H1 (cell line): ENCODE measurements around the gene COL27A1. TPM values are rescaled to one million over a fixed set of nuclear protein-coding genes. Genes with fewer than 3 reads are reported as not detected.

Source experiments
- CTCF ChIA-PET: fragments of 300-600 bp; sonication (Branson Sonifier 250); formaldehyde crosslinking; loops from one replicate; lab custom pipeline; 2021; ENCODE audit not compliant: partially characterized antibody; lab: Charles Lee
- POLR2A ChIA-PET: fragments of 300-600 bp; sonication (Branson Sonifier 250); formaldehyde crosslinking; loops from one replicate; lab custom pipeline; 2021; ENCODE audit warnings: inconsistent platforms; ENCODE audit not compliant: partially characterized antibody; lab: Charles Lee
- DNase-seq, 2 experiments: peaks; one replicate each; pipeline versions ENCODE4 v3.0.0 to v3.0.0-alpha.2; 2010 to 2022; ENCODE audit warnings: low spot score in 2 of 2, low read depth in 1 of 2, mixed read lengths in 1 of 2
- FAIRE-seq: peaks from 2 replicates; lab custom pipeline; 2011; peaks lifted over from hg19 to GRCh38; lab: Jason Lieb, UNC
- H2AFZ ChIP-seq: 2 replicates; pipeline ENCODE4 v1.8.1; 2012; ENCODE audit warnings: low read length, inconsistent platforms
- H2AK5ac ChIP-seq: 2 replicates; pipeline ENCODE4 v1.6.1; 2013; ENCODE audit warnings: low read depth, low read length
- H2BK120ac ChIP-seq: replicated peaks from 2 replicates; pipeline ENCODE3; 2013; ENCODE audit warnings: low read depth, low read length, inconsistent platforms
- H2BK12ac ChIP-seq: 2 replicates; pipeline ENCODE4 v1.6.1; 2013; ENCODE audit warnings: low read depth, low read length
- H2BK15ac ChIP-seq: 2 replicates; pipeline ENCODE4 v1.6.1; 2013; ENCODE audit warnings: low read length
- H2BK20ac ChIP-seq: 2 replicates; pipeline ENCODE4 v1.6.1; 2013; ENCODE audit warnings: low read length
- H2BK5ac ChIP-seq: 2 replicates; pipeline ENCODE4 v1.6.1; 2013; ENCODE audit warnings: low read depth, low read length
- H3K14ac ChIP-seq: 2 replicates; pipeline ENCODE4 v1.6.1; 2013; ENCODE audit warnings: inconsistent platforms; ENCODE audit not compliant: insufficient read length
- H3K18ac ChIP-seq: 2 replicates; pipeline ENCODE4 v1.6.1; 2013; ENCODE audit warnings: low read length; ENCODE audit errors: extremely low read depth
- H3K23ac ChIP-seq: 2 replicates; pipeline ENCODE4 v1.6.1; 2013; ENCODE audit warnings: inconsistent platforms; ENCODE audit not compliant: insufficient read length
- H3K23me2 ChIP-seq: 2 replicates; pipeline ENCODE4 v1.6.1; 2013; ENCODE audit warnings: low read depth, low read length
- H3K27ac ChIP-seq: 2 replicates; pipeline ENCODE4 v1.6.1; 2011; ENCODE audit warnings: low read depth, low read length, inconsistent platforms
- H3K27me3 ChIP-seq, 4 experiments: replicated peaks in 1 of 4; 1 replicate in 1 of 4; 2 replicates in 3 of 4; pipeline versions ENCODE4 v1.6.1 to v1.8.1; 2011 to 2013; ENCODE audit warnings: low read length in 3 of 4, mild to moderate bottlenecking in 3 of 4, inconsistent platforms in 2 of 4, mixed read lengths in 2 of 4, moderate library complexity in 1 of 4; ENCODE audit not compliant: control insufficient read depth in 3 of 4, insufficient read depth in 3 of 4; ENCODE audit errors: extremely low read depth in 1 of 4
- H3K36me3 ChIP-seq, 4 experiments: 2 replicates each; pipeline versions ENCODE4 v1.6.1 to v1.8.1; 2011 to 2013; ENCODE audit warnings: mild to moderate bottlenecking in 4 of 4, low read length in 3 of 4, moderate library complexity in 2 of 4, control low read depth in 1 of 4, inconsistent platforms in 1 of 4; ENCODE audit not compliant: insufficient read depth in 4 of 4, control insufficient read depth in 2 of 4
- H3K4ac ChIP-seq: replicated peaks from 2 replicates; pipeline ENCODE3; 2013; ENCODE audit warnings: low read length, low read depth, mixed read lengths, inconsistent platforms; ENCODE audit not compliant: insufficient read length
- H3K4me1 ChIP-seq, 4 experiments: replicated peaks in 1 of 4; 1 replicate in 1 of 4; 2 replicates in 3 of 4; pipeline versions ENCODE4 v1.6.1 to v1.8.1; 2011 to 2013; ENCODE audit warnings: low read length in 3 of 4, inconsistent platforms in 2 of 4, mixed read lengths in 1 of 4; ENCODE audit not compliant: insufficient read depth in 4 of 4, control insufficient read depth in 3 of 4
- H3K4me2 ChIP-seq, 2 experiments: 2 replicates each; pipeline versions ENCODE4 v1.6.1 to v1.8.1; 2011 to 2013; ENCODE audit warnings: low read depth in 2 of 2, low read length in 2 of 2, control low read depth in 1 of 2, inconsistent platforms in 1 of 2, mild to moderate bottlenecking in 1 of 2; ENCODE audit not compliant: insufficient read depth in 1 of 2
- H3K4me3 ChIP-seq, 4 experiments: fragments of 200-600, 300-600 bp in 1 of 4; sonication (generic), shearing (Covaris generic), sonication (Bioruptor Twin) in 1 of 4; 2 replicates each; pipeline versions ENCODE4 v1.5.1 to v1.8.1; 2011 to 2016; ENCODE audit warnings: low read length in 4 of 4, low read depth in 3 of 4, control low read depth in 2 of 4, inconsistent platforms in 2 of 4, mild to moderate bottlenecking in 2 of 4, mixed read lengths in 1 of 4, moderate library complexity in 1 of 4; ENCODE audit not compliant: insufficient read depth in 2 of 4; ENCODE audit errors: extremely low read depth in 1 of 4
- H3K56ac ChIP-seq: replicated peaks from 2 replicates; pipeline ENCODE3; 2013; ENCODE audit warnings: low read depth, mild to moderate bottlenecking, mixed read lengths, low read length, inconsistent platforms; ENCODE audit not compliant: insufficient read length
- H3K79me1 ChIP-seq: 2 replicates; pipeline ENCODE4 v1.6.1; 2013; ENCODE audit warnings: low read depth, low read length, control low read depth
- H3K79me2 ChIP-seq, 2 experiments: 2 replicates each; pipeline versions ENCODE4 v1.6.1 to v1.8.1; 2012 to 2013; ENCODE audit warnings: low read length in 2 of 2, mild to moderate bottlenecking in 2 of 2, inconsistent platforms in 1 of 2; ENCODE audit not compliant: insufficient read depth in 2 of 2, control insufficient read depth in 1 of 2
- H3K9ac ChIP-seq, 4 experiments: replicated peaks in 1 of 4; 1 replicate in 1 of 4; 2 replicates in 3 of 4; pipeline versions ENCODE4 v1.6.1 to v1.8.1; 2011 to 2013; ENCODE audit warnings: low read depth in 3 of 4, low read length in 3 of 4, control low read depth in 2 of 4, mild to moderate bottlenecking in 2 of 4, moderate library complexity in 2 of 4, inconsistent platforms in 1 of 4; ENCODE audit errors: extremely low read depth in 1 of 4
- H3K9me3 ChIP-seq, 2 experiments: 2 replicates each; pipeline versions ENCODE4 v1.6.1 to v1.8.1; 2012 to 2013; ENCODE audit warnings: mild to moderate bottlenecking in 2 of 2, moderate library complexity in 2 of 2, control low read depth in 1 of 2, inconsistent platforms in 1 of 2, low read depth in 1 of 2, low read length in 1 of 2, mixed read lengths in 1 of 2; ENCODE audit not compliant: insufficient read depth in 2 of 2
- H4K20me1 ChIP-seq, 2 experiments: replicated peaks in 1 of 2; 2 replicates each; pipeline versions ENCODE3 to v1.8.1; 2011 to 2013; ENCODE audit warnings: inconsistent platforms in 2 of 2, low read length in 2 of 2, mild to moderate bottlenecking in 1 of 2; ENCODE audit not compliant: insufficient read depth in 2 of 2, control insufficient read depth in 1 of 2
- H4K5ac ChIP-seq: 2 replicates; pipeline ENCODE4 v1.6.1; 2013; ENCODE audit warnings: low read length, low read depth, mixed read lengths, inconsistent platforms; ENCODE audit not compliant: insufficient read length
- H4K8ac ChIP-seq: 2 replicates; pipeline ENCODE4 v1.8.0; 2013; ENCODE audit warnings: mild to moderate bottlenecking, moderate library complexity, low read length, inconsistent platforms; ENCODE audit not compliant: insufficient read depth; ENCODE audit errors: extremely low read depth
- H4K91ac ChIP-seq: replicated peaks from 2 replicates; pipeline ENCODE3; 2013; ENCODE audit warnings: low read length, mixed read lengths, inconsistent platforms; ENCODE audit not compliant: insufficient read length
- ATF2 ChIP-seq: IDR thresholded peaks from 2 replicates; pipeline ENCODE4 v1.6.1; 2012; ENCODE audit warnings: low read length, inconsistent platforms
- BACH1 ChIP-seq: IDR thresholded peaks from 2 replicates; pipeline ENCODE4 v1.6.1; 2012; ENCODE audit warnings: low read length, improper control_type of control experiment
- CTCF ChIP-seq, 3 experiments: IDR thresholded peaks; 1 replicate in 2 of 3; 2 replicates in 1 of 3; pipeline versions ENCODE4 v1.5.1 to v1.6.1; 2011; ENCODE audit warnings: low read length in 3 of 3, mild to moderate bottlenecking in 3 of 3, inconsistent platforms in 2 of 3, low read depth in 1 of 3, moderate library complexity in 1 of 3; ENCODE audit not compliant: insufficient read depth in 1 of 3; ENCODE audit errors: control extremely low read depth in 1 of 3
- E2F6 ChIP-seq: IDR thresholded peaks from 2 replicates; pipeline ENCODE4 v1.6.1; 2012; ENCODE audit warnings: inconsistent platforms
- KDM4A ChIP-seq: IDR thresholded peaks from one replicate; pipeline ENCODE4 v1.7.1; 2012; ENCODE audit warnings: low read depth, mild to moderate bottlenecking, moderate library complexity, low read length, inconsistent platforms; ENCODE audit not compliant: severe bottlenecking
- RBBP5 ChIP-seq: IDR thresholded peaks from 2 replicates; pipeline ENCODE4 v1.7.1; 2012; ENCODE audit warnings: low read depth, mild to moderate bottlenecking, inconsistent platforms, low read length, moderate library complexity, borderline replicate concordance
- RFX5 ChIP-seq: IDR thresholded peaks from 2 replicates; pipeline ENCODE4 v1.6.1; 2011; ENCODE audit warnings: low read depth, low read length, improper control_type of control experiment, borderline replicate concordance
- SP1 ChIP-seq: IDR thresholded peaks from 2 replicates; pipeline ENCODE4 v1.6.1; 2011; ENCODE audit warnings: low read depth, low read length
- SP4 ChIP-seq: IDR thresholded peaks from 2 replicates; pipeline ENCODE4 v1.6.1; 2012; ENCODE audit warnings: low read length, inconsistent platforms
- WGBS, 2 experiments: shearing (Covaris generic) in 1 of 2; methylation state at CpG; one replicate each; pipeline versions ENCODE4 v1.1.6 to v1.1.7; 2013 to 2015; ENCODE audit warnings: low lambda C conversion rate in 2 of 2, mixed read lengths in 2 of 2, inconsistent platforms in 1 of 2, low coverage in 1 of 2, missing lambda C conversion rate in 1 of 2; ENCODE audit not compliant: insufficient replicate concordance in 2 of 2, insufficient coverage in 1 of 2, insufficient read length in 1 of 2; ENCODE audit errors: extremely low coverage in 1 of 2, missing lambda C conversion rate in 1 of 2; 5-methylcytosine and 5-hydroxymethylcytosine counted together
- polyA plus RNA-seq, 7 experiments: library from polyadenylated mRNA; depleted of rRNA in 3 of 7; stranded (reverse) in 5 of 7; unstranded in 2 of 7; fragments of >200 nt in 5 of 7; fragments of 200-250 nt in 2 of 7; gene quantifications; 1 replicate in 5 of 7; 2 replicates in 1 of 7; 4 replicates in 1 of 7; pipeline versions ENCODE4 v1.2.1 to v1.2.3, GENCODE V29; 2011 to 2013; ENCODE audit warnings: missing spikeins in 2 of 7, mixed read lengths in 2 of 7
- total RNA-seq: library from RNA; stranded (reverse); fragmentation: NEBNext Ultra II Directional; extraction: Animal tissue kit (Norgen Biotek cat#: 25700); gene quantifications from 2 replicates; pipeline ENCODE4 v1.2.1, GENCODE V29; 2021

The COL27A1 gene
- total and polyA plus RNA-seq, 2 of the 8 experiments (the other 6 are each of a cell fraction or from before 2014, with no cell fraction given) = 15.1 to 22.8 TPM

- H2AK5ac ChIP-seq = no peak overlapping the region
- 87% methylated on average over 2 of the region's 2 CpGs; no CpG with 5 or more reads in 1 of the 2 experiments for WGBS, 2 experiments
- no peaks in the 10 kb centered on the region for H3K4me1 ChIP-seq
- no peak overlapping the region for H4K8ac ChIP-seq
- no peak overlapping the region for H3K14ac ChIP-seq
- H2BK5ac ChIP-seq = no peak overlapping the region
- H4K20me1 ChIP-seq = no peaks in the 10 kb centered on the region
- no peak overlapping the region for H3K27ac ChIP-seq
- H3K79me2 ChIP-seq = no peaks in the 10 kb centered on the region
- no peaks in the 10 kb centered on the region for H3K9me3 ChIP-seq
- no peak overlapping the region for H3K4me3 ChIP-seq
- H2AFZ ChIP-seq = no peak overlapping the region
- no peak overlapping the region for H2BK12ac ChIP-seq
- no peak overlapping the region for H3K9ac ChIP-seq
- no peak overlapping the region for H2BK20ac ChIP-seq
- H4K91ac ChIP-seq = no peak overlapping the region
- H3K23me2 ChIP-seq = no peaks in the 10 kb centered on the region
- H3K79me1 ChIP-seq = no peaks in the 10 kb centered on the region
- H2BK120ac ChIP-seq = no peak overlapping the region
- H3K27me3 ChIP-seq = peaks cover 0 to 2% (median 0%) of the 10 kb centered on the region in 4 experiments; a peak in 3 of 7 replicates
- no peak overlapping the region for H3K4me2 ChIP-seq
- DNase-seq (no peak), FAIRE-seq (no peak)
- ChIA-PET CTCF (interaction anchor here (0.6 to 6.3 kb wide), 14 partner anchors 9 to 333 kb away, joined by 3 to 68 read pairs (median 4); partner anchors contain the start of gene COL27A1), POLR2A (interaction anchor here (1.2 kb wide), 1 partner anchor 52 kb away, joined by 3 read pairs; no protein-coding TSS in a partner anchor)
- H4K5ac ChIP-seq = no peak overlapping the region
- no peak overlapping the region for H3K4ac ChIP-seq
- H3K18ac ChIP-seq = no peak overlapping the region
- H2BK15ac ChIP-seq = no peak overlapping the region
- H3K23ac ChIP-seq = no peak overlapping the region
- no peaks in the 10 kb centered on the region for H3K36me3 ChIP-seq
- no peak overlapping the region for H3K56ac ChIP-seq
- no peak for TF ChIP-seq BACH1
- no peak for TF ChIP-seq CTCF (IDR thresholded peaks at IDR 0.05; ENCODE audit: control extremely low read depth in 1 of 3, insufficient read depth in 1 of 3, low read depth in 1 of 3, low read length in 3 of 3)
- TF ChIP-seq ATF2 = no peak
- no peak for TF ChIP-seq RFX5
- no peak for TF ChIP-seq RBBP5
- no peak for TF ChIP-seq SP1
- no peak for TF ChIP-seq E2F6
- TF ChIP-seq SP4 = no peak
- no peak for TF ChIP-seq KDM4A
These were observed 14.9 kb upstream of the COL27A1 start for GRCh38 chr9:114140401-114140800.
